ENCODE measurements around the gene GPA33. TPM values are rescaled to one million over a fixed set of nuclear protein-coding genes. Genes with fewer than 3 reads are reported as not detected.

GPA33 gene
- total RNA-seq, 2 donors from 2014 or later, result not detected

GRCh38 chr1:167003711-167004110, 86.5 kb downstream of the GPA33 start:
- DNase-seq (ENCODE audit: low spot score), result no peak
- 83% methylated on average over 2 of the region's 2 CpGs for WGBS
- no peak for TF ChIP-seq POLR2AphosphoS5 (IDR thresholded peaks at IDR 0.05)
- no peak for TF ChIP-seq CTCF (IDR thresholded peaks at IDR 0.05)
- TF ChIP-seq POLR2A (IDR thresholded peaks at IDR 0.05), result no peak
- intact Hi-C loops (cut with DNase I), result no loop called here
- Histone ChIP-seq H3K9me3 (no peaks in the 10 kb centered on the region), H3K36me3 (no peaks in the 10 kb centered on the region), H3K27ac (no peak overlapping the region), H3K27me3 (replicated peaks; ENCODE audit: insufficient read depth) (no peaks in the 10 kb centered on the region), H3K4me3 (no peak overlapping the region), H3K4me1 (replicated peaks) (no peaks in the 10 kb centered on the region)

Small RNA genes lying within 50 kb of the gene (small RNA-seq; reads per million reads assigned to genes)
- gene RNA5SP65, result 3.3 to 48.5 reads per million in 2 donors

Other genes starting within 250 kb of the GPA33 start
- 10 to 100 TPM; 14.2 to 19.5 TPM for gene TADA1, start 214.1 kb downstream of the GPA33 start, total RNA-seq
- 100 to 1,000 TPM in 1 of 2 donors, 1 to 10 TPM in 1; 3.2 to 175 TPM for gene ILDR2, start 114.8 kb downstream of the GPA33 start, total RNA-seq
- 10 to 100 TPM in 1 of 2 donors, under 1 TPM in 1; 0.32 to 32.7 TPM for gene MAEL, start 101.1 kb downstream of the GPA33 start, total RNA-seq
- 1 to 10 TPM in 1 of 2 donors, under 1 TPM in 1; 0.34 to 1.5 TPM for gene STYXL2, start 3.7 kb upstream of the GPA33 start, total RNA-seq
- gene POU2F1, start 130.5 kb upstream of the GPA33 start, total RNA-seq, result 10 to 100 TPM; 10.9 to 26.6 TPM